GM21529 (cell line): ENCODE results near the gene GJC3.
"Not testable (repeated sequence)": the region's sequence is repeated elsewhere in the genome, so short reads cannot be mapped to it uniquely, and the experiment has no call there.

ENCODE experiments used
- ATAC-seq: cut with Tn5 transposase; IDR thresholded peaks from one replicate; pipeline ENCODE4 v1.9.1; 2021; ENCODE audit not compliant: unreplicated experiment

The GJC3 gene

DNA sequence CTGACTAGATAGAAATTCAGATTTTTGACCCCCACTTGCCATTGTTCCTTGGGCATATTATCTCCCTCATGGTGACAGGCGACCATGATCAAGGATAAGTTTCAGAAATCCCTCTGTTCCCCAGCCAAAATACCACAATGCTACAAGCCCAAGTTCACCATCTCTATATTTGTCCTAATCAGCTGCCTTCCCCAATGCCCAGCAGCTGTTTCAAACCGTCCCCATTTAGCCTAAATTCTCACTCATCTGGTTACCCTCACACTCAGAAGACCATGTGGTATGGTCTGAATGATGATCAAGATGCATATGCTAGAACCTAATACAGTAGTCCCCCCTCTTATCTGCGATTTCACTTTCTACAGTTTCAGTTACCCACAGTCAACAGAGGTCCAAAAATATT, 956 bp upstream of the GJC3 start:
- ATAC-seq = no peak

DNA sequence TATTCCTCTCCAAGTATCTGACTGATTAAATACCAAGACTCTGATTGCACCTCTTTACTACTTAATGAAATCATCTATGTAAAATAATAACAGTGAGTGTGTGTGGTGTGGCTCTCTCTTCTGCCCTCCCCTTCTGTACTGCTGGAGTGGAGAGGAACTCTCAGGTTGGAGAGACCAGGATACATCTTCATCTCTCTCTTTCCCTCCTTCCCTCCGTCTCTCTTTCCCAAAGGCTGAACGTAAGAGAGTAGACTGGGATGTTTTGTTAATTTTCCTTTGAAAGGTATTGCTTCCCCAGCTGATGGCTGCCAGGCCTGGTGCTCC, 272 bp upstream of the GJC3 start:
- no peak for ATAC-seq

DNA sequence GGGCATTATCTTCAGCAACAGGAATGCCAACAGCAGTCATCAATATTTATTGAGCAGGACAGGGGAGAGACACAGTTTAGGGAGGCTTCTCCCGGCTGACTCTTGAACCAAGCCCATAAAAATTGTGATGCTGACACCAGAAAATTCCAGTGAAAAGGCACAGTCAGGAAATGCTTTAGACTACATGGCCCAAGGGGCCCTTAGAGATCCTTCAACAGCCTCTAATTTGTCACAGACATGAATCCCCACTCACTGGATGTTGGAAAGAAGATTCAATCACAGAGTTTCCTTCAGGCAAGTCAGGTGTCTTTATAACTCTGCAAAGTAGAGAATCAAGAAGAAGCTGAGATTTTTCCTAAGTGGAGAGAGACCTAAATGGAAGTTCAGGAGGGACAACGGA, 1.2 kb downstream of the GJC3 start:
- no peak for ATAC-seq

DNA sequence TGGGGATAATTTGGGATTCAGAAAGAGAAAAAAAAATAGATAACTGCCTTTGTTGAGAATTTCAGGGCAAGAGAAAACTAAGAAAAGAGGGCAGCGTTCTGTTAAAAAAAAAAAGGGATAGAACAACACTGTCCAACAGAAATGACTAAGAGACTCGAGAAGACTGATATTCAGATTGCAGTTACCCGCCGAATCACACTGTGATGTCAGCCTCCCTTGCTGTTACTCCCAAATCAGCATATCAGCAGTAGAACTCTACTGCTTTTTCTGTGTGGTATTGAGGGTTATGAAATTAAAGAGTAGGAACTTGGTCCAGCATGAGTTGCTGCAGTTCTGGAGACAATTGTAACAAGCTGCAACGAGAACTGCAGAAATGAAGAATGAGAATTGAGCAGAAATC, 1.9 kb downstream of the GJC3 start:
- no peak for ATAC-seq

DNA sequence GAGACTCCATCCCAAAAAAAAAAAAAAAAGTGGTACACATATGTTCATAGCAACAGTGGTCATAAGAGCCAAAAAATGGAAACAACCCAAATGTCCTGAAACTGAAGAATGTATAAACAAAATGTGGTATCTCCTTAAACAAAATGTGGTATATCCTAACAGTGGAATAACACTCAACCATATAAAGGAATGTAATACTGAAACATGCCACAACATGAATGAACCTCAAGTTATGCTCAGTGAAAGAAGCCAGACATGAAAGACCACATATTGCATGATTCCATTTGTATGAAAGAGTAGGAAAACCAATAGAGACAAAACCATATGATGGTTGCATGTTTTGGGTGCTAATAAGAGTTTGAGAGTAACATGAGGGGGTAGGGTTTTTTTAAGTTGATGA, 3.1 kb downstream of the GJC3 start:
- no peak for ATAC-seq

DNA sequence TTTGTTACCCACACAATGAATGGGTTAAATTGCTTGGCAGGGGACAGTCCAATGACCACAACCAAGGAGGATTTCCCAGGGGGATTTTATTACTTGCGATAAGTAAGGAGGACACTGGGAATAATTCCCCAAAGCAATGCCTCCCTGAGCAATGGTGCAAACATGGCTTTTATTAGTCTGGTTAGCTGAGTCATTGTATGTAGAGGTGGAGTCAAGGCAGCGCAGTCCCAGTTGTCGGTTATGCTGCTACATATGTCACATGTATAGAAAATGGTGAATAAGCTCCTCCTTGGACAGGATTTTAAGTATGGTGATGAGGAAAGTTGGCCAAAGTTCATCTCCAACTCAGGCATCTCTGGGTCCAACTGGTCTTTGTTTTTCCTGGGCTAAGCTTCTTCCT, 6.2 kb downstream of the GJC3 start:
- no peak for ATAC-seq

DNA sequence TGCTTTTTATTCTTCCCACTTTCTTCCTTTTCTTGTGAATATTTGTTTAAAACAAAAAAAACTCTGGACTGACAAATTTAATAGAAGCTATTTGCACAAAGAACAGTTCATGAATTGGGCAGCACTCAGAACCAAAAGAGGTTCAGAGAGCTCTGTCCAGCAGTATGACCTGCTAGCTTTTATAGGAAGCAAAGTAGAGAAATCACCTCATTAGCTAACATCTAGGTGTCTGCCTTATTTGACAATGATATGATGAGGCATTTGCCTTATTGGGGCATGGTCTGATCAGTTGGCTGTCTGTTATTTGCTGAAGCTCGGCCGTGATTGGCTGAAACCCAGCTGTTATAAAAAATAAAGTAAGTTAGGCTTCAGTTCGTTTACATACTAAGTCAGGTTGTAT, 9.3 kb downstream of the GJC3 start:
- ATAC-seq = no peak

DNA sequence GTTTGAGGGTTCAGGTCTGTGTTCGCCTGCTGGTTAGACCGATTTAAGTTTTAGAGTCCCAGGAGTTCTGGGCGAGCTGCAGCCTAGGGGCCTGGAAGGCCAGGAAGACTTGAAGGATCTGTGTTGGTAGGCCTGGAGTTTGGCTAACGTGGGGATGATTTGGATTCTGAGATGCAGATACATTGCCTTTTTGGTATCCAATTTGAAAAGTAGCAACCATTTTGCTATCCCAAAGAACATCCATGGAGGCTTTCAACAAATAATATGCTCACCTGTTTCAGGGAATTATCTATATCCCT, 9.7 kb downstream of the GJC3 start:
- no peak for ATAC-seq

DNA sequence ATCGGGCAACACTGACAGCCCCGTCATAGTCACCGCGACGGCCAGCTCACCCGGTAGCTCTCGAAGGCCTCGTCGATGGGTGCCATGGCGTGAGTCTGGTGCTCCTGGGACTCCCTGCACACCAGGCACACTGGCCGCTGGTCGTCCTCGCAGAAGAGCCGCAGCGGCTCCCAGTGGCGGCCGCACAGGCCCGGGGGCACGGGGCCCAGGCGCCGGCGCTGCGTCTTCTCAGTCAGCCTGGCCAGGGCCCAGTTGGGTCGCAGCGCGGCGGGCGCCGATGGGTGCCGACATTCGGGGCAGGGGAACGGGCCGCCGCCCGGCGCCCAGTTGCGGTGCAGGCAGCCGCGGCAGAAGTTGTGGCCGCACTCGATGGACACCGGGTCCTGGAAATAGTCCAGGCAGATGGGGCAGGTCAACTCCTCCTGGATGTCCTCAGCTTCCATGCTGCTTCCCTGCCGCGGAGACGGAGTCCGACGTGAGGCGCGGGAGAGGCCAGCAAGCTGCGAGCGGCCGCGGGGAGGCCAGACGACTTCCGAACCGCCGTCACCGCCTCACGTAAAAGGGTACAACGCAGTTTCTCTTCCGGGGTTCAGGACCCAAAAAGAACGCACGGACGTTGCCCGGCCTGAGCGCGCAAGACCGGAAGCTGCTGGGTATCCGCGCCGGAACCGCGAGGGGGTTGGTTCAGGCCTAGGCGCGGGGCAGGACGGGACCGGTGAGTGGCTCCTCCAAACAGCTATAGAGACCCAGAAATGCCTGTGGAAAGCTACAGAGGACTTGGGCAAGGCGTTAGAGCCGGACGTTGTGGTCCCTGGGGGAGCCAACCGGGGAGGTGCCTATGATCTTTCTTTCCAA, 10.2 kb downstream of the GJC3 start, which contains the start of gene TRIM4:
Gene TRIM4 (minus strand): TSS at position 572 of the 855 bp plus-strand sequence. CDS start 129 bp downstream, at position 443.
- ATAC-seq = peak; percentile 97

DNA sequence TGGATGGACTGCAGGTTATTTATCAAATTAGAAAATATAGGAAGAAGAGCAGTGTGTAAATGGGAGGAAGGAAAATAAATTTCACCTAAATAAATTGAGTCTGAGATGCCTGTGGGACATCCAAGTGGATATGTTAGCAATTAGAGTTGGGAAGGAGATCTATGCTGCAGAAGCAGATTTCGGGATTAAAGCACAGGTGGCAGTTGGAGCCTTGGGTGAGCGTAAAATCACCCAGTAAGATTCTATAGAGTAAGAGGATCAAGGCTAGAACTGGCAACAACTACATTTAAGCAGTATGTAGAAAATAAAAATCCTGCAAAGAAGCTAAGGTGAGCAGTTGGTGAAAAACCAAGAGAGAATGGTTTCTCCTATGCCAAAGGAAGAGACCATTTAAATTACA, 18.4 kb downstream of the GJC3 start:
- ATAC-seq = no peak

DNA sequence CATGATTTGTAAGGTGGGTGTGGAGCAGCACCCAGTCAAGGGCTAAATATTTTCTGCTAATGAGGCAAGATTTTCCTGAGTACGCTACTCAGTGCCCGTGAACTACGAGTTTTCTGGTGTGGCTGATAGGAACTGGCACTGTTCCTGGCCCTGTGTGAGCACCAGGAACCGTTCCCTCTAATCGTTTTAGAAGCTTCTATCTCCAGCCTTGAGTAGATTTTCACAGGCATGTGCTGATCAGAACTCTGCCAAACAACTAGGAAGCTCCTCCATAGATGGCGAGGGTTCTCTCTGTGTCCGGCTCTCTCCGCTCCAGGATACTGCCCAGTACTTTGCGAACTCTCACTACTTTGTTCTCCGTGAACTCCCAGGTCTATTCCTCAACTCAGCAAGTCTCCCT, 27.8 kb downstream of the GJC3 start:
- ATAC-seq = no peak

DNA sequence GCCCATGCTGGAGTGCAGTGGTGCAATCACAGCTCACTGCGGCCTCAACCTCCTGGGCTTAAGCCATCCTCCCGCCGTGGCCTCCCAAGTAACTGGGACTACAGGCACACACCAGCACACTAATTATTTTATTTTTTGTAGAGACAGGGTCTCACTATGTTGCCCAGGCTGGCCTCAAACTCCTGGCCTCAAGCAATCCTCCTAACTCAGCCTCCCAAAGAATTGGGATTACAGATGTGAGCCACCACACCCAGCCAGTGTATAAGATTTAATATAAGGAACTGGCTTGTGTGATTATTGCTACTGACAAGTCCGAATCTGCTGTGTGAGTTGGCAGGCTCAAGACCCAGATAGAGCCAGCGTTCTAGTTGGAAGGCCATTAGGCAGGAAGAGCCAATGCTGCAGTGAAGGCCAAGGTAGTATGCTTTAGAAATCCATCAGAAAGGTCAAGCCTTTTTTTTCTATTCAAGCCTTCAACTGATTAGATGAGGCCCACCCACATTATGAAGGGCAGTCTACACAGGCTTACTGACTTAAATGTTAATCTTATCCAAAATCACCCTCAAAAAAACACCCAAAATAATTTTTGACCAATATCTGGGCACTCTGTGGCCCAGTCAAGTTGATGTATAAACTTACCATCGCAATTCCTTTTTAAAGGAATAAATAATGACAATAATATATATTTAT, 29.4 kb downstream of the GJC3 start:
- ATAC-seq = no peak

DNA sequence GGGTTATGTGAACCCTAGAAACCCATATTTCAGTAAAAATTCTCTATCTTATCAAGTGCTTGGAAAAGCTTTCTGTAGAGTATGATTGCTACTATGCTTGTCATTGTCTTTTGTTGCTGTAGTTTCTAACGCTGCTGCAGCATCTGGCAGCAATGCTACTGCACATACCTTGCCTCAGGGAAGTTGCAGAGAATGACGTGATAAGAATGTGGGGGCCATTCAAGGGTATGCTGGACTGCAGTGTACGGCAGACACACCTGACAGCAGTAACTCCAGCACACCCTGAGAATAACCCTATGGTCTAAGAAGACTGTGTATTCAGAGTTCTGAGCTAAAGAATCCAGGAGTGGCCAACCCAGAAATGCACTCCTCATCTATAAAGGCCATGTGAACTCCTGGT, 30.6 kb downstream of the GJC3 start:
- ATAC-seq = no peak

DNA sequence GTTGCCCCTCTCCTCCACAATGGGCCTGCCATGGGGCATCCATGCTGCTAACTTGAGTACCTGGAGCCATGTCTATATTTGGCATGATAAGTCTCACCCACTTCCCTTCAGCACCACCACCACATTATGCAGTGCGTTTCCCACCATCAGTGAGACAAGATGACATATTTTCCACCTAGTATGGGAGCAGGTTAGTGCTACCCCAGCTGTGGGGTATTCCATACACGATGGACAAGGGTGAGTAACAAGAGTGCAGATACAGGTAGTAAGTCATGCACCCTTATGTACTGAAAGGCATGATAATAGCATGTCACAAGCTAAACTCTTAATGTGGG, 31.4 kb downstream of the GJC3 start:
- ATAC-seq = no peak

DNA sequence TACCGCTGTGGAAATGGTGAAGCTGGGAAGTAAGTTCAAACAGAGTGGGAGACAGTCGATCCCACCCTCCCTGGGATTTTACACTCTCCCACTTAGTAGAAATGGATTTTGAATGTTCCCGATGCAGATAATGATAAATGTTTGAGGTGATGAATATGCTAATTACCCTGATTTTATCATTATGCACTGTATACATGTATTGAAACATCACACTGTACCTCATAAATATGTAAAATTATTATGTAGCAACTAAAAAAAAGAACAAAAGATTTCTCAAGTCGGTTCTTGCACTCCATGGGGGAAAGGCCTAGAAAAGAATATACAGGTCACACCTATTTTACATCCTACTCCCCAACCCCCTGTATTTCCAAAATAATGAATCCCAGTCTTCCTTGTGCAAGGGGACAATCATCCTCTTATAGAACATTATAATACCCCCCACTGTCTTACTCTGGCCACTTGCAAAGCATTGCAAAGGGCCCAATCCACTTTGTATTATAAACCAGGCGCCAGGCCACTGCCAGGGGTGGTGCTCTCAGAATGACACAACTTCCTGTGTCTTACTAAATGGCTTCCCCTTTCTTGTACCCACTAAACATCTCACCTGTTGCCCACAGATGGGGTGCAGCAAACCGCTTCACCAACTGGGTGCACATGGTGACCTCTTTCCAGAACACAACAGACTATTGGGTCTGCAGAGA, 31.9 kb downstream of the GJC3 start:
- ATAC-seq = no peak

DNA sequence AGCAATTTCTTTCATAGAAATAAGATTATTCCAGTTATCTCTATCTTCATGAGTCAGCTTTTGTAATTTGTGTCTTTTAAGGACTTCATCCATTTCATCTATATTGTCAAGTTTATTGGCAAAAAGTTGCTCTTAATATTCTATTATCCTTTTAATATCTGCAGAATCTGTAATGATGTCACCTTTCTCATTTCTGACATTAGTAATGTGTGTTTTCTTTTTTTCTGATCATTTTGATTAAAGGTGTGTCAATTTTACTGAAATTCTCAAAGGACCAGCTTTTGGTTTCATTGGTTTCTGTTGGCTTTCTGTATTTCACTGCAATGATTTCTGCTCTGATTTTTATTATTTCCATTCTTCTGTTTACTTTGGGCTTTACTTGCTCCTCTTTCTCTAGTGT, 34.7 kb downstream of the GJC3 start:
- no peak for ATAC-seq

DNA sequence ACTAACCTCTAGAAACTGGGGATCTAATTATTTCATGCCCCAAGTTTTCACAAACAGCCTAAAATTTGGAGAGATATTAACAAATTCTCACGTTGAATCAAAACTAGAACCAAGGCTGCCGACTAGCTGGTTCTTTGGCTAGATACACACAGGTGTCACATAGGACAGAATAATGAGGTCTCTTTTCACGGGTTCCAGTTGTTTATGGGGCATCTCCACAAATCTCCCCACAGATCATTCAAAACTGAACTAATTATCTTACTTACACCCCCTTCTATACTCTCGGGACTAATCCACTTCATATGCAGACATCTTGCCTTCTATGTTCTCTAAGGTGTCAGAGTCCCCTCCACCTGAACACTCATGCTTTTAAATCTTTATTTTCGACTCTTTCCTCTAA, 36.1 kb downstream of the GJC3 start:
- no peak for ATAC-seq

DNA sequence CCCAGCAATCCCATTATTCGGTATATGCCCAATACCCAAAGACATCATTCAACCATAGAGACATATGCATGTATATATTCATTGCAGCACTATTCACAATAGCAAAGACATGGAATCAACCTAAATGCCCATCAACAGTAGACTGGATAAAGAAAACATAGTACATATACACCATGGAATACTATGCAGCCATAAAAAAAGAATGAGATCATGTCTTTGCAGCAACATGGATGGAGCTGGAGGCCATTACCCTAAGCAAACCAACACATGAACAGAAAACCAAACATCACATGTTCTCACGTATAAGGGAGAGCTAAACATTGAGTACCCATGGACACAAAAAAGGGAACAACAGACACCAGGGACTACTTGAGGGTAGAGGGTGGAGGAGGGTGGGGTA, 39.1 kb downstream of the GJC3 start:
- not testable (repeated sequence) for ATAC-seq

DNA sequence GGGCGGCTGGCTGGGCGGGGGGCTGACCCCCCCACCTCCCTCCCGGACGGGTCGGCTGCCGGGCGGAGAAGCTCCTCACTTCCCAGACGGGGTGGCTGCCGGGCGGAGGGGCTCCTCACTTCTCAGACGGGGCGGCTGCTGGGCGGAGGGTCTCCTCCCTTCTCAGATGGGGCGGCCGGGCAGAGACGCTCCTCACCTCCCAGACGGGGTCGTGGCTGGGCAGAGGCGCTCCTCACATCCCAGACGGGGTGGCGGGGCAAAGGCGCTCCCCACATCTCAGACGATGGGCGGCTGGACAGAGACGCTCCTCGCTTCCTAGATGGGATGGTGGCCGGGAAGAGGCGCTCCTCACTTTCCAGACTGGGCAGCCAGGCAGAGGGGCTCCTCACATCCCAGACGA, 41.1 kb downstream of the GJC3 start:
- ATAC-seq = not testable (repeated sequence)

DNA sequence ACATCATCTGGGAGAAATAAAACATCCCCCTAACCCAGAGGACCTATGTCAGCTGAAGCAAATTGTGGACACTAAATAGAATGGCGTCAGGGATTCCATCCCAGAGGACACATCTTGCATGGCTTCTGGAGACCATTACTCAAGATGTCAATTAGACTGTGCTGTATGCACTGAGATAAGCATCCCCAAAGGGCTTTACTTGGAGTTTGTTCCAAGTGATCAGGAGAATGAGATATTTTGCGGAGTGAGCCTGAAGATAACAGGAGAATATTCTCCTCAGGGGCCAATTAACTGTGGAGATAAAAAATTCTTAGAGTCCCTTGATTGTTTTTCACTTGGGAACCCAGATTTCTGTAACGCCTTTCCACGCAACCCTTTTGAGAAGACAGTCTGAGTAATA, 48.0 kb downstream of the GJC3 start:
- no peak for ATAC-seq

DNA sequence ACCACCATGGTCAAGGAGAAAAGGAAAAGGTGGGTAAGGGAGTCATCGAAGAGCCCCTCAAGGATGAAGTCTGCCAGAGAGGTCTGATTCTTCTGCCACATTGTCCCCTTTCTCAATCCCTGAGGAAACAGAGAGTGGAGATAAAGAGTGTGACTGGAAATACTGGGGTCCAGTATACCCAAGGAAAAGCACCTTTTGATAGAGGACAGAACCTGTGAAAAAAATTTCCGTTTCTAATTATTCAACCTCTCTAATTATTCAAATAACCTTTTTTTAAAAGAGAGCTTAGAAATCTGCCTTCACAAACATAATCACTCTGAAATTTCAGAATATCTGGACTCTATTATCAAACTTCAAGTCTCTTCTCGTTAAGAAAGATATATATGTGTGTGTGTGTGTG, 52.5 kb downstream of the GJC3 start, which contains the start of gene OR2AE1:
Gene OR2AE1 (minus strand): TSS at position 101 of the 400 bp plus-strand sequence. CDS start 0 bp downstream, at position 101.
- no peak for ATAC-seq

DNA sequence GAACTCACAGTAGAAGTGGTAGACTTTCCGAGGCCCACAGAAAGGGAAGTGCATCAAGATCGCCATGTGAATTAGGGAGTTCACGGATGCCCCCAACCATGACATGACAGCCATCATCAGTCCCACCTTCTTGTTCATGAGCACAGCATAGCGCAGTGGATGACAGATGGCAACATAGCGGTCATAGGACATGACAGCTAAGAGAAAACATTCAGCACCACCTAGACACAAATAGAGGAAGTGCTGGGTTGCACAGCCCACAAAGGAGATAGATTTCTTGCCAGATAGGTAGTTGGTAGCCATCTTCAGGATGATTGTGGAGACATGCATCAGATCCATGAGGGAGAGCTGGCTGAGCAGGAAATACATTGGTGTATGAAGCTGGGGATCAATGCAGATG, 52.9 kb downstream of the GJC3 start:
- ATAC-seq = no peak
